Liver (tissue), 9 donors: ENCODE results near the gene RNASE13. TPM values are rescaled to one million over a fixed set of nuclear protein-coding genes. Genes with fewer than 3 reads are reported as not detected.

Source experiments
- DNase-seq: peaks from one replicate; pipeline ENCODE4 v3.0.0-alpha.2; 2017; ENCODE audit warnings: low spot score
- H3K27ac ChIP-seq, 2 donors: one replicate each; pipeline ENCODE4 v1.7.0; 2013; ENCODE audit warnings: inconsistent platforms in 2 of 2, low read length in 2 of 2, control low read depth in 1 of 2, low read depth in 1 of 2, mild to moderate bottlenecking in 1 of 2
- H3K27me3 ChIP-seq, 4 donors: one replicate each; pipeline versions ENCODE4 v1.6.1 to v1.7.0; 2013; ENCODE audit warnings: low read length in 3 of 4, inconsistent platforms in 1 of 4, mild to moderate bottlenecking in 1 of 4, moderate library complexity in 1 of 4; ENCODE audit not compliant: control insufficient read depth in 4 of 4, insufficient read depth in 4 of 4
- H3K36me3 ChIP-seq, 4 donors: one replicate each; pipeline versions ENCODE4 v1.6.1 to v1.7.0; 2013; ENCODE audit warnings: low read length in 3 of 4, mild to moderate bottlenecking in 3 of 4, low read depth in 1 of 4, moderate library complexity in 1 of 4; ENCODE audit not compliant: control insufficient read depth in 4 of 4, insufficient read depth in 3 of 4
- H3K4me1 ChIP-seq, 4 donors: one replicate each; pipeline versions ENCODE4 v1.6.1 to v1.7.0; 2013; ENCODE audit warnings: low read length in 3 of 4, mild to moderate bottlenecking in 3 of 4, moderate library complexity in 1 of 4; ENCODE audit not compliant: control insufficient read depth in 4 of 4, insufficient read depth in 4 of 4
- H3K4me3 ChIP-seq, 3 donors: one replicate each; pipeline versions ENCODE4 v1.6.1 to v1.7.0; 2013; ENCODE audit warnings: low read length in 3 of 3, control low read depth in 1 of 3, low read depth in 1 of 3, mild to moderate bottlenecking in 1 of 3
- H3K9ac ChIP-seq, 2 donors: one replicate each; pipeline ENCODE4 v1.7.0; 2013; ENCODE audit warnings: low read length in 2 of 2, mild to moderate bottlenecking in 2 of 2, moderate library complexity in 2 of 2, control low read depth in 1 of 2, low read depth in 1 of 2
- H3K9me3 ChIP-seq, 4 donors: one replicate each; pipeline versions ENCODE4 v1.6.1 to v1.7.0; 2013; ENCODE audit warnings: low read length in 3 of 4; ENCODE audit not compliant: control insufficient read depth in 4 of 4
- CTCF ChIP-seq: fragments of 150-350 bp; IDR thresholded peaks from 2 replicates; pipeline ENCODE4 v1.5.1; 2017; ENCODE audit warnings: improper control_type of control experiment, low read depth, low read length; ENCODE audit not compliant: missing input control
- EGR1 ChIP-seq, 2 donors: IDR thresholded peaks; 2 replicates each; pipeline ENCODE4 v1.6.1; 2016 to 2018; ENCODE audit warnings: antibody characterized with exemption in 2 of 2, low read depth in 2 of 2
- FOXA1 ChIP-seq: IDR thresholded peaks from 2 replicates; pipeline ENCODE4 v1.6.1; 2016; ENCODE audit warnings: antibody characterized with exemption
- GABPA ChIP-seq, 2 donors: IDR thresholded peaks in 1 of 2; conservative IDR thresholded peaks in 1 of 2; 2 replicates each; pipeline ENCODE4 v1.6.1; 2016; ENCODE audit warnings: antibody characterized with exemption in 2 of 2, mild to moderate bottlenecking in 1 of 2, moderate library complexity in 1 of 2
- HNF4G ChIP-seq: IDR thresholded peaks from 2 replicates; pipeline ENCODE4 v1.6.1; 2016; ENCODE audit warnings: antibody characterized with exemption
- JUND ChIP-seq, 2 donors: IDR thresholded peaks; 2 replicates each; pipeline ENCODE4 v1.6.1; 2016; ENCODE audit warnings: antibody characterized with exemption in 2 of 2
- MAX ChIP-seq: IDR thresholded peaks from 2 replicates; pipeline ENCODE4 v1.6.1; 2016; ENCODE audit warnings: antibody characterized with exemption
- NR2F2 ChIP-seq: IDR thresholded peaks from 2 replicates; pipeline ENCODE4 v1.6.1; 2016; ENCODE audit warnings: antibody characterized with exemption
- RAD21 ChIP-seq, 2 donors: IDR thresholded peaks; 2 replicates each; pipeline ENCODE4 v1.6.1; 2016; ENCODE audit warnings: antibody characterized with exemption in 2 of 2, mild to moderate bottlenecking in 2 of 2
- RXRA ChIP-seq, 2 donors: IDR thresholded peaks; 2 replicates each; pipeline ENCODE4 v1.6.1; 2017 to 2018; ENCODE audit warnings: antibody characterized with exemption in 2 of 2, mild to moderate bottlenecking in 1 of 2
- SP1 ChIP-seq: IDR thresholded peaks from 2 replicates; pipeline ENCODE4 v1.6.1; 2018; ENCODE audit warnings: antibody characterized with exemption, mild to moderate bottlenecking
- TAF1 ChIP-seq: conservative IDR thresholded peaks from 2 replicates; pipeline ENCODE4 v1.6.1; 2016; ENCODE audit warnings: antibody characterized with exemption, mild to moderate bottlenecking
- YY1 ChIP-seq: IDR thresholded peaks from 2 replicates; pipeline ENCODE4 v1.6.1; 2016; ENCODE audit warnings: antibody characterized with exemption, mild to moderate bottlenecking
- WGBS: extraction: QIAGEN DNeasy Blood & Tissue Kit; methylation state at CpG from one replicate; pipeline ENCODE4 v1.1.7; 2013; 5-methylcytosine and 5-hydroxymethylcytosine counted together
- polyA plus RNA-seq, 2 donors: library from polyadenylated mRNA; stranded (reverse) in 1 of 2; unstranded in 1 of 2; fragments of 200-250 nt in 1 of 2; fragments of >200 nt in 1 of 2; fragmentation: Nextera tagmentation in 1 of 2; extraction: Ambion mirVana in 1 of 2; gene quantifications; one replicate each; pipeline versions ENCODE4 v1.2.1 to v1.2.3, GENCODE V29; 2013 to 2015
- total RNA-seq, 2 donors: library from RNA; depleted of rRNA; stranded (reverse); fragments of >200 nt; gene quantifications; one replicate each; pipeline ENCODE4 v1.2.3, GENCODE V29; 2014
- TF ChIP-seq, protein P1 (sequence below): IDR thresholded peaks from 2 replicates; pipeline ENCODE4 v1.6.1; 2016; ENCODE audit warnings: antibody characterized with exemption
- TF ChIP-seq, protein P2 (sequence below): IDR thresholded peaks from 2 replicates; pipeline ENCODE4 v1.6.1; 2016; ENCODE audit warnings: antibody characterized with exemption
- TF ChIP-seq, protein P3 (sequence below): IDR thresholded peaks from 2 replicates; pipeline ENCODE4 v1.6.1; 2016; ENCODE audit warnings: antibody characterized with exemption, mild to moderate bottlenecking
- donor health status: healthy.
- donor health status: healthy.
- donor health status: healthy.
- donor health status: healthy.
- donor health status: healthy.

The RNASE13 gene
- total and polyA plus RNA-seq, 4 donors: 0.05 to 0.08 TPM; not detected in 2

DNA sequence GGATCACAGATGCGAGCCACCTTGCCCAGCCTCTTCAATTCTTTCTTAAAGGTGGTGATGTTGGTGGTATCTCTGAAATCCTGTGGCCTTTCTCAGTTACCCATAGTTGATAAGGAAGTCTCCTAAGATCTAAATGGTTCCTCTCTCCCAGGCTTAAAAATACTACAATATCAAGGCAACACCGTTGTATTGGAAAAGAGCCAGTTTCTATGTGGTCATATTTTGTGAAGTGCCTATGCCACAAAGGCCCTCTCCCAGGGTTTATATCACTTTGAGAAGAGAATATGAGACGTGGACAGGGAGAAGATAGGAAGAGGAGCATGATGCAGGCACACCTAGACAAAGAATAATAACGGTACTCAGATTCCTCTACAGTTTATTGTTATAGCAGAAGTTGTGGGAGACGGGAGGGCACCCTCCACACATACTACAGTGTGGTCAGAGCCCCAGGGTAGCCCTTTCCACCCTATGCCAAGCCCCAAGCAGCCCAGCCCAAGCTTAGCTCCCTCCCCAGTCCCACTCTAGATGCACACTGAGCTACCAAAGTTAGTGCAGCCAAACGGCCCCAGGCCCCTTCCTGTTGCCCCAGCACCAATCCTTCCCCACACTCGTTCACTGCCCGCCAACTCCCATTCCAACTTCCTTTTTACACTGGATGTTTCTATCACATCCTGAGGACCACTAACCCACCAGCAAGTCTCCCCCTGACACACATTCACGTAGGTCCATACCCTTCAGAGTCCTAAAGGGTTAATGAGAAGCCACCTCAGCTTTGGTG lies 18.0 kb downstream of the RNASE13 start:
- no peak for TF ChIP-seq TAF1
- TF ChIP-seq HNF4G: no peak
- no peak for TF ChIP-seq RXRA (IDR thresholded peaks at IDR 0.05)
- TF ChIP-seq, protein P1, sequence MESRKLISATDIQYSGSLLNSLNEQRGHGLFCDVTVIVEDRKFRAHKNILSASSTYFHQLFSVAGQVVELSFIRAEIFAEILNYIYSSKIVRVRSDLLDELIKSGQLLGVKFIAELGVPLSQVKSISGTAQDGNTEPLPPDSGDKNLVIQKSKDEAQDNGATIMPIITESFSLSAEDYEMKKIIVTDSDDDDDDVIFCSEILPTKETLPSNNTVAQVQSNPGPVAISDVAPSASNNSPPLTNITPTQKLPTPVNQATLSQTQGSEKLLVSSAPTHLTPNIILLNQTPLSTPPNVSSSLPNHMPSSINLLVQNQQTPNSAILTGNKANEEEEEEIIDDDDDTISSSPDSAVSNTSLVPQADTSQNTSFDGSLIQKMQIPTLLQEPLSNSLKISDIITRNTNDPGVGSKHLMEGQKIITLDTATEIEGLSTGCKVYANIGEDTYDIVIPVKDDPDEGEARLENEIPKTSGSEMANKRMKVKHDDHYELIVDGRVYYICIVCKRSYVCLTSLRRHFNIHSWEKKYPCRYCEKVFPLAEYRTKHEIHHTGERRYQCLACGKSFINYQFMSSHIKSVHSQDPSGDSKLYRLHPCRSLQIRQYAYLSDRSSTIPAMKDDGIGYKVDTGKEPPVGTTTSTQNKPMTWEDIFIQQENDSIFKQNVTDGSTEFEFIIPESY: no peak
- TF ChIP-seq YY1: no peak
- TF ChIP-seq MAX: no peak
- no peak for TF ChIP-seq FOXA1
- TF ChIP-seq EGR1 (IDR thresholded peaks at IDR 0.05; ENCODE audit: low read depth in 2 of 2): no peak
- no peak for TF ChIP-seq JUND (IDR thresholded peaks at IDR 0.05)
- TF ChIP-seq RAD21 (IDR thresholded peaks at IDR 0.05): no peak
- no peak for TF ChIP-seq GABPA (IDR thresholded peaks at IDR 0.05 in 1 of 2, conservative IDR thresholded peaks at IDR 0.05 in 1 of 2)
- no peak for TF ChIP-seq CTCF
- TF ChIP-seq, protein P2, sequence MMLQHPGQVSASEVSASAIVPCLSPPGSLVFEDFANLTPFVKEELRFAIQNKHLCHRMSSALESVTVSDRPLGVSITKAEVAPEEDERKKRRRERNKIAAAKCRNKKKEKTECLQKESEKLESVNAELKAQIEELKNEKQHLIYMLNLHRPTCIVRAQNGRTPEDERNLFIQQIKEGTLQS: no peak
- TF ChIP-seq, protein P3, sequence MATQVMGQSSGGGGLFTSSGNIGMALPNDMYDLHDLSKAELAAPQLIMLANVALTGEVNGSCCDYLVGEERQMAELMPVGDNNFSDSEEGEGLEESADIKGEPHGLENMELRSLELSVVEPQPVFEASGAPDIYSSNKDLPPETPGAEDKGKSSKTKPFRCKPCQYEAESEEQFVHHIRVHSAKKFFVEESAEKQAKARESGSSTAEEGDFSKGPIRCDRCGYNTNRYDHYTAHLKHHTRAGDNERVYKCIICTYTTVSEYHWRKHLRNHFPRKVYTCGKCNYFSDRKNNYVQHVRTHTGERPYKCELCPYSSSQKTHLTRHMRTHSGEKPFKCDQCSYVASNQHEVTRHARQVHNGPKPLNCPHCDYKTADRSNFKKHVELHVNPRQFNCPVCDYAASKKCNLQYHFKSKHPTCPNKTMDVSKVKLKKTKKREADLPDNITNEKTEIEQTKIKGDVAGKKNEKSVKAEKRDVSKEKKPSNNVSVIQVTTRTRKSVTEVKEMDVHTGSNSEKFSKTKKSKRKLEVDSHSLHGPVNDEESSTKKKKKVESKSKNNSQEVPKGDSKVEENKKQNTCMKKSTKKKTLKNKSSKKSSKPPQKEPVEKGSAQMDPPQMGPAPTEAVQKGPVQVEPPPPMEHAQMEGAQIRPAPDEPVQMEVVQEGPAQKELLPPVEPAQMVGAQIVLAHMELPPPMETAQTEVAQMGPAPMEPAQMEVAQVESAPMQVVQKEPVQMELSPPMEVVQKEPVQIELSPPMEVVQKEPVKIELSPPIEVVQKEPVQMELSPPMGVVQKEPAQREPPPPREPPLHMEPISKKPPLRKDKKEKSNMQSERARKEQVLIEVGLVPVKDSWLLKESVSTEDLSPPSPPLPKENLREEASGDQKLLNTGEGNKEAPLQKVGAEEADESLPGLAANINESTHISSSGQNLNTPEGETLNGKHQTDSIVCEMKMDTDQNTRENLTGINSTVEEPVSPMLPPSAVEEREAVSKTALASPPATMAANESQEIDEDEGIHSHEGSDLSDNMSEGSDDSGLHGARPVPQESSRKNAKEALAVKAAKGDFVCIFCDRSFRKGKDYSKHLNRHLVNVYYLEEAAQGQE: no peak
- TF ChIP-seq SP1: no peak
- TF ChIP-seq NR2F2: no peak
- H3K4me1 ChIP-seq: peaks cover 0 to 37% (median 16%) of the 10 kb centered on the region in 4 donors
- H3K9ac ChIP-seq: no peak overlapping the region
- no peak overlapping the region for H3K27ac ChIP-seq
- no peaks in the 10 kb centered on the region for H3K27me3 ChIP-seq
- DNase-seq: no peak
- no peaks in the 10 kb centered on the region for H3K9me3 ChIP-seq
- H3K4me3 ChIP-seq: no peak overlapping the region
- WGBS: 66% methylated on average over 9 of the region's 9 CpGs
- H3K36me3 ChIP-seq: peaks cover 8 to 43% (median 38%) of the 10 kb centered on the region in 4 donors
